ENCODE results near the gene COL6A2. TPM values are rescaled to one million over a fixed set of nuclear protein-coding genes. Genes with fewer than 3 reads are reported as not detected.

The COL6A2 gene
- total RNA-seq, 1 donor from 2014 or later, result 933 TPM

- Mint-ChIP-seq H3K36me3 (peaks cover 14% of the 10 kb centered on the region), H3K4me3 (no peak overlapping the region), H3K27ac (no peak overlapping the region), H3K27me3 (ENCODE audit: low read depth) (no peaks in the 10 kb centered on the region), H3K4me1 (no peaks in the 10 kb centered on the region), H3K9me3 (no peaks in the 10 kb centered on the region)
- DNase-seq (ENCODE audit: low spot score in 2 of 2, unreplicated experiment in 2 of 2), result peak; percentile 12 to 34
- TF ChIP-seq CTCF (IDR thresholded peaks at IDR 0.05; ENCODE audit: unreplicated experiment), result no peak
Observed at GRCh38 chr21:46119637-46120271, 21.8 kb downstream of the COL6A2 start.

GRCh38 chr21:46120301-46121285 is 22.7 kb downstream of the COL6A2 start:
- Mint-ChIP-seq H3K4me3 (no peak overlapping the region), H3K27ac (no peak overlapping the region), H3K4me1 (no peaks in the 10 kb centered on the region), H3K27me3 (ENCODE audit: low read depth) (no peaks in the 10 kb centered on the region), H3K9me3 (no peaks in the 10 kb centered on the region), H3K36me3 (peaks cover 8% of the 10 kb centered on the region)
- no peak for TF ChIP-seq CTCF (IDR thresholded peaks at IDR 0.05; ENCODE audit: unreplicated experiment)
- peak; percentile 17 to 34 for DNase-seq (ENCODE audit: low spot score in 2 of 2, unreplicated experiment in 2 of 2)

GRCh38 chr21:46121286-46122221 is 23.6 kb downstream of the COL6A2 start:
- DNase-seq (ENCODE audit: low spot score in 2 of 2, unreplicated experiment in 2 of 2), result peak; percentile 15 to 37
- TF ChIP-seq CTCF (IDR thresholded peaks at IDR 0.05; ENCODE audit: unreplicated experiment), result no peak
- H3K36me3 Mint-ChIP-seq, result peaks cover 11% of the 10 kb centered on the region
- no peaks in the 10 kb centered on the region for H3K9me3 Mint-ChIP-seq
- no peaks in the 10 kb centered on the region for H3K27me3 Mint-ChIP-seq (ENCODE audit: low read depth)
- no peaks in the 10 kb centered on the region for H3K4me1 Mint-ChIP-seq
- H3K4me3 Mint-ChIP-seq, result no peak overlapping the region
- H3K27ac Mint-ChIP-seq, result peak overlapping the region; percentile 71

GRCh38 chr21:46122237-46122671 is 24.3 kb downstream of the COL6A2 start:
- H3K36me3 Mint-ChIP-seq, result peaks cover 11% of the 10 kb centered on the region
- peak; percentile 7 to 31 for DNase-seq (ENCODE audit: low spot score in 2 of 2, unreplicated experiment in 2 of 2)
- peak overlapping the region; percentile 71 for H3K27ac Mint-ChIP-seq
- no peak for TF ChIP-seq CTCF (IDR thresholded peaks at IDR 0.05; ENCODE audit: unreplicated experiment)
- no peak overlapping the region for H3K4me3 Mint-ChIP-seq
- no peaks in the 10 kb centered on the region for H3K9me3 Mint-ChIP-seq
- no peaks in the 10 kb centered on the region for H3K4me1 Mint-ChIP-seq
- no peaks in the 10 kb centered on the region for H3K27me3 Mint-ChIP-seq (ENCODE audit: low read depth)

Measured in mesothelial cell of epicardium (in vitro differentiated cells).